ENCODE results near the gene KCNE3. TPM values are rescaled to one million over a fixed set of nuclear protein-coding genes. Genes with fewer than 3 reads are reported as not detected.

Gene KCNE3
- total RNA-seq (2021; fragmentation: NEBNext Ultra II Directional; extraction: Animal tissue kit (Norgen Biotek cat#: 25700)), result under 1 TPM in 1 of 6 experiments, not detected in 5; 0.09 TPM
- long read RNA-seq, result 0 reads

GRCh38 chr11:74466916-74467885 lies at the start of gene KCNE3:
Gene KCNE3, minus strand, starts transcription at chr11:74467549. Its CDS starts 9,986 bp downstream, at chr11:74457563.
- H3K4me3 Mint-ChIP-seq, result peak within 1 kb of the TSS; percentile 31; the same call in 1 of the 2 replicates
- no peak within 1 kb of the TSS for H3K27ac Mint-ChIP-seq
- no peak for TF ChIP-seq CTCF (IDR thresholded peaks at IDR 0.05)
- H3K4me1 Mint-ChIP-seq (ENCODE audit: low read depth), result peaks cover under 1% of the 10 kb centered on the region; the same call in 1 of the 2 replicates
- no peak for DNase-seq
- H3K9me3 Mint-ChIP-seq, result no peaks in the 10 kb centered on the region
- peaks cover 40% of the 10 kb centered on the region for H3K27me3 Mint-ChIP-seq (ENCODE audit: insufficient read depth)
- no peaks in the 10 kb centered on the region for H3K36me3 Mint-ChIP-seq (ENCODE audit: low read depth)

- H3K4me3 Mint-ChIP-seq, result no peak overlapping the region
- H3K27me3 Mint-ChIP-seq (ENCODE audit: insufficient read depth), result peaks cover 22% of the 10 kb centered on the region
- no peaks in the 10 kb centered on the region for H3K36me3 Mint-ChIP-seq (ENCODE audit: low read depth)
- no peak for TF ChIP-seq CTCF (IDR thresholded peaks at IDR 0.05)
- H3K27ac Mint-ChIP-seq, result no peak overlapping the region
- peaks cover 8% of the 10 kb centered on the region for H3K4me1 Mint-ChIP-seq (ENCODE audit: low read depth)
- DNase-seq, result no peak
- H3K9me3 Mint-ChIP-seq, result 0 out of 2 replicates have a peak, but pooled peaks cover 4% of the 10 kb centered on the region
Measured at GRCh38 chr11:74507582-74507981, 40.2 kb upstream of the KCNE3 start.

GRCh38 chr11:74506823-74507222 lies 39.5 kb upstream of the KCNE3 start:
- DNase-seq, result no peak
- Mint-ChIP-seq H3K4me1 (ENCODE audit: low read depth) (peaks cover 8% of the 10 kb centered on the region), H3K4me3 (no peak overlapping the region), H3K36me3 (ENCODE audit: low read depth) (no peaks in the 10 kb centered on the region), H3K27me3 (ENCODE audit: insufficient read depth) (peaks cover 19% of the 10 kb centered on the region), H3K9me3 (0 out of 2 replicates have a peak, but pooled peaks cover 7% of the 10 kb centered on the region), H3K27ac (no peak overlapping the region)
- no peak for TF ChIP-seq CTCF (IDR thresholded peaks at IDR 0.05)

GRCh38 chr11:74505911-74506310 lies 38.6 kb upstream of the KCNE3 start:
- H3K27ac Mint-ChIP-seq, result no peak overlapping the region
- DNase-seq, result no peak

More at GRCh38 chr11:74505911-74506310, 38.6 kb upstream of the KCNE3 start:
- Mint-ChIP-seq H3K36me3 (ENCODE audit: low read depth) (no peaks in the 10 kb centered on the region), H3K4me1 (ENCODE audit: low read depth) (peaks cover 8% of the 10 kb centered on the region), H3K9me3 (0 out of 2 replicates have a peak, but pooled peaks cover 7% of the 10 kb centered on the region), H3K4me3 (no peak overlapping the region), H3K27me3 (ENCODE audit: insufficient read depth) (peaks cover 13% of the 10 kb centered on the region)
- no peak for TF ChIP-seq CTCF (IDR thresholded peaks at IDR 0.05)
